Neutrophil (primary cell): ENCODE results near the gene SMPD3.

Source experiments
- H3K27ac ChIP-seq: fragments of 200-600 bp; sonication (generic); 2 replicates; pipeline ENCODE4 v1.5.1; 2016; ENCODE audit warnings: mild to moderate bottlenecking, moderate library complexity
- H3K27me3 ChIP-seq: fragments of 200-600 bp; sonication (generic); 2 replicates; pipeline ENCODE4 v1.6.0; 2016; ENCODE audit warnings: mild to moderate bottlenecking
- H3K36me3 ChIP-seq: fragments of 200-600 bp; sonication (generic); 2 replicates; pipeline ENCODE4 v1.5.1; 2017
- H3K4me1 ChIP-seq, 2 experiments: fragments of 200-600 bp in 1 of 2; sonication (generic) in 1 of 2; 1 replicate in 1 of 2; 2 replicates in 1 of 2; pipeline versions ENCODE4 v1.5.1 to v1.6.1; 2013 to 2016; ENCODE audit warnings: low read depth in 1 of 2, low read length in 1 of 2, mild to moderate bottlenecking in 1 of 2, moderate library complexity in 1 of 2; ENCODE audit not compliant: control insufficient read depth in 1 of 2, insufficient read depth in 1 of 2
- H3K4me3 ChIP-seq, 2 experiments: fragments of 200-600 bp in 1 of 2; sonication (generic) in 1 of 2; 1 replicate in 1 of 2; 2 replicates in 1 of 2; pipeline ENCODE4 v1.5.1; 2013 to 2016; ENCODE audit warnings: low read depth in 1 of 2, low read length in 1 of 2, mild to moderate bottlenecking in 1 of 2, moderate library complexity in 1 of 2
- H3K9me3 ChIP-seq: fragments of 200-600 bp; sonication (generic); 2 replicates; pipeline ENCODE4 v1.5.1; 2016
- CTCF ChIP-seq: fragments of 200-600 bp; sonication (generic); IDR thresholded peaks from 2 replicates; pipeline ENCODE4 v1.5.1; 2016; ENCODE audit warnings: antibody characterized with exemption

SMPD3 gene

DNA sequence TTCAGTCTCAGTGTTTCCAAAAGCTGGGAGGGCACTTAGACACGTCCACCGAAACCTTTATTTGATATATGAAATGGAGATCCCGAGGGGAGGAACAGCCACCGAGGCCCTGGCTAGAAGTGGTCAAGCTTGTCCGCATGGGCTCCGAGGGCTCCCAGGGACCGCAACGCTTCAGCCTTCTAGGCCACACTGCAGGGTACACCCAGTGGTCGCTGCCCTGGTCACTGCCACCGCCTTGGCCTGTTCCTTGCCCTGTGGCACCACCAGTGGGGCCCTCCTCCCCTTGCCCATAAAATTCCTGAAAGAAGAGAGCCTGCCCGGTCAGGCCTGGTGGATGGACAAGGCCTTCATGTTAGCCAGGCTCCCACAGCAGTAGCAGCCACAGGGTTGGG is 43.8 kb upstream of the SMPD3 start:
- Histone ChIP-seq H3K36me3 (no peaks in the 10 kb centered on the region), H3K4me1 (peaks cover 0 to 5% of the 10 kb centered on the region in 2 experiments), H3K27ac (no peak overlapping the region), H3K9me3 (no peaks in the 10 kb centered on the region), H3K27me3 (no peaks in the 10 kb centered on the region), H3K4me3 (no peak overlapping the region)
- no peak for TF ChIP-seq CTCF

GRCh38 chr16:68491576-68491950 is 43.3 kb upstream of the SMPD3 start:
- Histone ChIP-seq H3K9me3 (no peaks in the 10 kb centered on the region), H3K4me1 (peaks cover 0 to 5% of the 10 kb centered on the region in 2 experiments), H3K27ac (no peak overlapping the region), H3K36me3 (no peaks in the 10 kb centered on the region), H3K4me3 (no peak overlapping the region), H3K27me3 (no peaks in the 10 kb centered on the region)
- no peak for TF ChIP-seq CTCF

DNA sequence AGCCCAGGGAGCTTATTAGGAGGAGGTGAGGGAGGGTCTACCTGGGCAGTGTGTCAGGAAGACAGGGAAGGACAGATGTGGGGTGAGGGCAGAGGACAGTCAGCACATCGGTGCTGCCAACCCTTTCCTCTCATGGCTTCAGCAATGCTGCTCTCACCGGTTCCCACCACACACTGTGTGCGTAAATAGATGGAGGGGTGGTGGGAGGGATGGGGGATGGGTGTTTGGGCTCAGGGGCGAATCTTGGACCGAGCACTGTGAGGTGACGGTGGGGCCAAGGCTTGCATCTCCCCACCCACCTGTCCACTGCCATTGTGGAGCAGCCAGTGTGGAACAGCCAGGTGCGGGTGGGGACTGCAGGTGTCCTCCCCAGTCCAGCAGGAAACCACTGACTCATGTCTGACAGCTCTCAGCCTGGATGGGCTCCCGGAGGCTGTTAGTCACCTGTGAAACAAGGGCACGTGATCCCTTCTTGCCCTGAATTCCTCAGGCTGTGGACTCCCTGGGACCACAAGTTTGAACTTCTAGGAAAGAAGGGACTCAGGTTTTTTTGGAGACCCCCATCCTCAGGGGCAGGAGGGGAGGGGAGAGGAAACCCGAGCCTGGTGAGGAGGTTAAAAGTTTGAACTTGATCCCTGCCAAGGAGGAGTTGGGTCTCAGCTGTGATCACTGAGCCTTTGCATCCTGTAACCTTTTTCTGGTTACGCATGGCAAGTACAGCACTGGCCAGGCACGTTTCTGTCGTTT is 42.7 kb upstream of the SMPD3 start:
- H3K9me3 ChIP-seq, result no peaks in the 10 kb centered on the region
- no peak overlapping the region for H3K27ac ChIP-seq
- no peak for TF ChIP-seq CTCF

DNA sequence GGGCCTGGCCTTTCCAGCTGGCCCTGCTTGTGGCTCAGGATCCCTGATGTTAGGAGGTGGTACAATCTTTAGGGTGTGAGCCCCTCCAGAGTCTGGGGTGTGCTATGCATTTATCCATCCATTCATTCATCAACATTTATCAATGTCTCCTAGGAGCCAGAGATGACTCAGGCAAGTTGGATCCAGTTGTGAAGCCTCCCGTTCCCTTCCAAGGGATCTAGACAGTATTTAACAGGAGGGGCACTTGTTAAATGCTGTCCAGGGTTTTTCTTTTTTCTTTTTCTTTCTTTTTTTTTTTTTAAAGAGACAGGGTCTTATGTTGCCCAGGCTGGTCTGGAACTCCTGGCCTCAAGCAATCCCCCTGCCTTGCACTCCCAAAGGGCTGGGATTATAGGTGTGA is 42.0 kb upstream of the SMPD3 start:
- Histone ChIP-seq H3K27me3 (no peaks in the 10 kb centered on the region), H3K9me3 (no peaks in the 10 kb centered on the region), H3K4me3 (no peak overlapping the region), H3K36me3 (no peaks in the 10 kb centered on the region), H3K4me1 (peaks cover 0 to 5% of the 10 kb centered on the region in 2 experiments), H3K27ac (no peak overlapping the region)
- TF ChIP-seq CTCF, result no peak

More for the DNA sequence above, 42.7 kb upstream of the SMPD3 start:
- H3K36me3 ChIP-seq, result no peaks in the 10 kb centered on the region
- H3K4me1 ChIP-seq, result peaks cover 0 to 5% of the 10 kb centered on the region in 2 experiments
- H3K4me3 ChIP-seq, result no peak overlapping the region
- no peaks in the 10 kb centered on the region for H3K27me3 ChIP-seq

DNA sequence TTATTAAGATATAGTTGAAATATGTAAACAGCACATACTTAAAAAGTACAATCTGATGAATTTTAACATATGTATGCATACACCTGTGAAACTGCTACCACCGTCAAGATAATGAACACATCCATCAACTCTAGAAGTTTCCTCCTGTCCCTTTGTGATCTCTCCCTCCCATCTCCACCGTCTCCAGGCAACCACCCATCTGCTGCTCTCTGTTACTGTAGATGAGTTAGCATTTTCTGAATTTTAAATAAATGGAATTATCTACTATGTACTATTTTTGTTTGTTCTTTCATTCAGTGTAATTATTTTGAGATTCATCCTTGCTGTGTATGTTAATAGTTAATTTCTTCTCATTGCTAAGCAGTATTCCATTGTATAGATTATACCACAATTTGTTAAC is 40.2 kb upstream of the SMPD3 start:
- Histone ChIP-seq H3K27me3 (no peaks in the 10 kb centered on the region), H3K36me3 (no peaks in the 10 kb centered on the region), H3K27ac (no peak overlapping the region), H3K9me3 (no peaks in the 10 kb centered on the region), H3K4me1 (peaks cover 0 to 5% of the 10 kb centered on the region in 2 experiments), H3K4me3 (no peak overlapping the region)
- TF ChIP-seq CTCF, result no peak
